Stomach smooth muscle (tissue), 2 donors: ENCODE measurements around the gene PDZD2.
A peak's percentile ranks its signal among the peaks of the same experiment; 100 is the strongest.

Experiments used
- H3K27ac ChIP-seq: one replicate; pipeline ENCODE4 v1.7.0; 2013; ENCODE audit warnings: mild to moderate bottlenecking, low read length, inconsistent platforms
- H3K27me3 ChIP-seq, 2 donors: one replicate each; pipeline ENCODE4 v1.7.0; 2013; ENCODE audit warnings: low read length in 2 of 2; ENCODE audit not compliant: insufficient read depth in 2 of 2, control insufficient read depth in 1 of 2
- H3K36me3 ChIP-seq, 2 donors: one replicate each; pipeline ENCODE4 v1.7.0; 2013; ENCODE audit warnings: low read length in 2 of 2; ENCODE audit not compliant: control insufficient read depth in 2 of 2, insufficient read depth in 2 of 2
- H3K4me1 ChIP-seq: one replicate; pipeline ENCODE4 v1.7.0; 2013; ENCODE audit warnings: low read length; ENCODE audit not compliant: control insufficient read depth, insufficient read depth
- H3K4me3 ChIP-seq, 2 donors: one replicate each; pipeline ENCODE4 v1.7.0; 2013; ENCODE audit warnings: low read length in 2 of 2
- H3K9ac ChIP-seq, 2 donors: one replicate each; pipeline ENCODE4 v1.7.0; 2013; ENCODE audit warnings: low read length in 2 of 2, mild to moderate bottlenecking in 1 of 2
- H3K9me3 ChIP-seq, 2 donors: one replicate each; pipeline ENCODE4 v1.7.0; 2013; ENCODE audit warnings: low read length in 2 of 2; ENCODE audit not compliant: control insufficient read depth in 2 of 2
- donor health status: healthy.
- donor health status: Pancreatic carcinoma.

Gene PDZD2

GRCh38 chr5:32020946-32021345 is 382.0 kb downstream of the PDZD2 start:
- Histone ChIP-seq H3K27me3 (no peaks in the 10 kb centered on the region), H3K36me3 (peaks cover 0 to 2% of the 10 kb centered on the region in 2 donors), H3K27ac (no peak overlapping the region), H3K9me3 (no peaks in the 10 kb centered on the region), H3K4me1 (peaks cover 8% of the 10 kb centered on the region), H3K9ac (no peak overlapping the region), H3K4me3 (no peak overlapping the region)

- no peak overlapping the region for H3K4me3 ChIP-seq
Observed at GRCh38 chr5:32021771-32022170, 382.8 kb downstream of the PDZD2 start.

DNA sequence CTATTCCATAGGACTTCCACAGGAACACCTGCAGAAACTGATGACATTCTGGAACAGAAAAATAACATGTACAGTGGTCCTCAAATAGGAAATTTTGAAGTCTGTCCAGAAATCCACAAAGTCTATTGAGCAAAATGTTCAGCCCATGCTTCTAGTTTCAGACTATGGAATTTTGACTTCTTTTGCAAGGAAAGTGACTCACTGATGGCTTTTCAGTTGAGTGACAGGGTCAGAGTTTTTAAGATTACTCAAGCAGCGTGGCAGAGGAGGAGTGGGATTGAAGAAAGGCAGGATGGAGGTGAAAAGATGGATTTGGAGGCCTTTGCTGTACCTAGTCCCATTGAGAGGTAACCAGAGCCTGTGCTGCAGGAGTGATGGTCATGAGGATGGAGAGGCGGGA is 383.7 kb downstream of the PDZD2 start:
- peaks cover 11% of the 10 kb centered on the region for H3K4me1 ChIP-seq
- no peak overlapping the region for H3K9ac ChIP-seq
- no peaks in the 10 kb centered on the region for H3K27me3 ChIP-seq
- no peak overlapping the region for H3K27ac ChIP-seq
- H3K4me3 ChIP-seq = no peak overlapping the region
- H3K36me3 ChIP-seq = peaks cover 0 to 2% of the 10 kb centered on the region in 2 donors
- no peaks in the 10 kb centered on the region for H3K9me3 ChIP-seq

More at GRCh38 chr5:32021771-32022170, 382.8 kb downstream of the PDZD2 start:
- Histone ChIP-seq H3K27me3 (no peaks in the 10 kb centered on the region), H3K36me3 (peaks cover 0 to 2% of the 10 kb centered on the region in 2 donors), H3K27ac (no peak overlapping the region), H3K9me3 (no peaks in the 10 kb centered on the region), H3K4me1 (peaks cover 8% of the 10 kb centered on the region), H3K9ac (no peak overlapping the region)

DNA sequence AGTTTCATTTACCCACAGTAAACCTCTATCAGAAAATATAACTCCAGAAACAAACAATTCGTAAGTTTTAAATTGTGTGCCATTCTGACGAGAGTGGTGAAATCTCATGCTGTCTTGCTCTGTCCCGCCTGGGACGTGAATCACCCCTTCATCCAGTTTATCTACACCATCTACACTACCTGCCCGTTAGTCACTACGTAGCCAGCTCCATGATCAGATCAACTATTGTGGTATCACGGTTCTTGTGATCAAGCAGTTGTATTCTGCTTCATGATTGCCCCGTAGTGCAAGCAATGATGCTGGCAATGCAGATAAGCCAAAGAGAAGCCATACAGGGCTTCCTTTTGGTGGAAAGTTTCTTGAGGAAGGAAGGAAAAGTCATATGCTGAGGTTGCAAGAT is 384.9 kb downstream of the PDZD2 start:
- Histone ChIP-seq H3K36me3 (peaks cover 0 to 2% of the 10 kb centered on the region in 2 donors), H3K9ac (no peak overlapping the region), H3K27ac (no peak overlapping the region), H3K9me3 (no peaks in the 10 kb centered on the region), H3K27me3 (no peaks in the 10 kb centered on the region), H3K4me3 (no peak overlapping the region), H3K4me1 (peaks cover 8% of the 10 kb centered on the region)

GRCh38 chr5:32024751-32025150 is 385.8 kb downstream of the PDZD2 start:
- no peak overlapping the region for H3K9ac ChIP-seq
- peaks cover 0 to 2% of the 10 kb centered on the region in 2 donors for H3K36me3 ChIP-seq
- H3K4me3 ChIP-seq = no peak overlapping the region
- H3K4me1 ChIP-seq = peaks cover 12% of the 10 kb centered on the region
- no peak overlapping the region for H3K27ac ChIP-seq
- no peaks in the 10 kb centered on the region for H3K27me3 ChIP-seq
- H3K9me3 ChIP-seq = no peaks in the 10 kb centered on the region

GRCh38 chr5:32027093-32027716 is 388.3 kb downstream of the PDZD2 start:
- H3K9me3 ChIP-seq = no peaks in the 10 kb centered on the region
- H3K27ac ChIP-seq = no peak overlapping the region
- peaks cover 17% of the 10 kb centered on the region for H3K4me1 ChIP-seq
- peaks cover 0 to 2% of the 10 kb centered on the region in 2 donors for H3K36me3 ChIP-seq
- no peaks in the 10 kb centered on the region for H3K27me3 ChIP-seq
- peak overlapping the region in 1 of 2 donors; percentile 35 for H3K4me3 ChIP-seq
- no peak overlapping the region for H3K9ac ChIP-seq

- peak overlapping the region; percentile 24 for H3K27ac ChIP-seq
- H3K36me3 ChIP-seq = peaks cover 0 to 2% of the 10 kb centered on the region in 2 donors
- H3K4me1 ChIP-seq = peaks cover 17% of the 10 kb centered on the region
- H3K27me3 ChIP-seq = no peaks in the 10 kb centered on the region
- H3K4me3 ChIP-seq = peak overlapping the region in 1 of 2 donors; percentile 22
- no peaks in the 10 kb centered on the region for H3K9me3 ChIP-seq
- H3K9ac ChIP-seq = no peak overlapping the region
Observed at GRCh38 chr5:32027717-32028458, 389.0 kb downstream of the PDZD2 start.

DNA sequence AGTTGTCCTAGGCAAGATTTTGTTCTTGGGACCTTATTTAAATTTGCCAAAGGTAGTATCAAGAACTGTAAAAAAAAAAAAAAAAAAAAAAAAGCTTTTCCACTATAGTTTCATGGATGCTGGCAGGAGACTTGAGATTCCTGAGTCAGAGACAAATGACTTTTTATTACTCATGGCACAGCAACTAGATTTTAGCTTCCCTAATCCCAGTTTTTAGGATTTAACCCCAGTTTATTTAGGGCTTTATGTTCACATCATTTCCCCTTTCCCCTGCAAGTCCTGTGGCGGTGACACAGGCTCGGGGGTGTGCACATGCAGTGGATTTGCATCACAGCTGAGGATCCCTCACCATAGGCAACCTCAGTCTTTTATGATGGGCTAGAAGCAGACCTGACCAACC is 390.3 kb downstream of the PDZD2 start:
- H3K4me1 ChIP-seq = peaks cover 17% of the 10 kb centered on the region
- no peak overlapping the region for H3K9ac ChIP-seq
- H3K36me3 ChIP-seq = no peaks in the 10 kb centered on the region
- H3K4me3 ChIP-seq = no peak overlapping the region
- no peaks in the 10 kb centered on the region for H3K9me3 ChIP-seq
- H3K27me3 ChIP-seq = no peaks in the 10 kb centered on the region
- H3K27ac ChIP-seq = no peak overlapping the region

GRCh38 chr5:32029781-32030180 is 390.9 kb downstream of the PDZD2 start:
- H3K4me3 ChIP-seq = no peak overlapping the region
- H3K9me3 ChIP-seq = no peaks in the 10 kb centered on the region
- no peaks in the 10 kb centered on the region for H3K36me3 ChIP-seq
- H3K9ac ChIP-seq = no peak overlapping the region
- H3K27me3 ChIP-seq = no peaks in the 10 kb centered on the region
- no peak overlapping the region for H3K27ac ChIP-seq
- peaks cover 17% of the 10 kb centered on the region for H3K4me1 ChIP-seq

GRCh38 chr5:32030222-32030621 is 391.3 kb downstream of the PDZD2 start:
- H3K27me3 ChIP-seq = no peaks in the 10 kb centered on the region
- no peaks in the 10 kb centered on the region for H3K36me3 ChIP-seq
- no peak overlapping the region for H3K27ac ChIP-seq
- peaks cover 17% of the 10 kb centered on the region for H3K4me1 ChIP-seq
- H3K9ac ChIP-seq = no peak overlapping the region
- no peaks in the 10 kb centered on the region for H3K9me3 ChIP-seq
- H3K4me3 ChIP-seq = no peak overlapping the region

- Histone ChIP-seq H3K4me1 (peaks cover 17% of the 10 kb centered on the region), H3K27ac (no peak overlapping the region), H3K9me3 (no peaks in the 10 kb centered on the region), H3K36me3 (no peaks in the 10 kb centered on the region), H3K27me3 (no peaks in the 10 kb centered on the region), H3K9ac (no peak overlapping the region), H3K4me3 (no peak overlapping the region)
Observed at GRCh38 chr5:32030686-32031085, 391.8 kb downstream of the PDZD2 start.
